Fibroblast of villous mesenchyme (primary cell): ENCODE measurements around the gene ZNF836. TPM values are rescaled to one million over a fixed set of nuclear protein-coding genes. Genes with fewer than 3 reads are reported as not detected.

Experiments
- DNase-seq: peaks from one replicate; pipeline ENCODE4 v3.0.0-alpha.2; 2010; ENCODE audit warnings: low read depth
- H3K4me3 ChIP-seq: 2 replicates; pipeline ENCODE4 v1.5.1; 2011; ENCODE audit warnings: low read depth, mild to moderate bottlenecking, low read length
- total RNA-seq: library from RNA; depleted of rRNA; stranded (reverse); fragments of >200 nt; gene quantifications from 2 replicates; pipeline ENCODE4 v1.2.3, GENCODE V29; 2012
- TF ChIP-seq, protein P1 (sequence below): IDR thresholded peaks from 2 replicates; pipeline ENCODE4 v1.5.1; 2012; ENCODE audit warnings: low read depth, mild to moderate bottlenecking, low read length; ENCODE audit not compliant: insufficient read depth

Gene ZNF836
- total RNA-seq, 1 donor, result 11.7 TPM

DNA sequence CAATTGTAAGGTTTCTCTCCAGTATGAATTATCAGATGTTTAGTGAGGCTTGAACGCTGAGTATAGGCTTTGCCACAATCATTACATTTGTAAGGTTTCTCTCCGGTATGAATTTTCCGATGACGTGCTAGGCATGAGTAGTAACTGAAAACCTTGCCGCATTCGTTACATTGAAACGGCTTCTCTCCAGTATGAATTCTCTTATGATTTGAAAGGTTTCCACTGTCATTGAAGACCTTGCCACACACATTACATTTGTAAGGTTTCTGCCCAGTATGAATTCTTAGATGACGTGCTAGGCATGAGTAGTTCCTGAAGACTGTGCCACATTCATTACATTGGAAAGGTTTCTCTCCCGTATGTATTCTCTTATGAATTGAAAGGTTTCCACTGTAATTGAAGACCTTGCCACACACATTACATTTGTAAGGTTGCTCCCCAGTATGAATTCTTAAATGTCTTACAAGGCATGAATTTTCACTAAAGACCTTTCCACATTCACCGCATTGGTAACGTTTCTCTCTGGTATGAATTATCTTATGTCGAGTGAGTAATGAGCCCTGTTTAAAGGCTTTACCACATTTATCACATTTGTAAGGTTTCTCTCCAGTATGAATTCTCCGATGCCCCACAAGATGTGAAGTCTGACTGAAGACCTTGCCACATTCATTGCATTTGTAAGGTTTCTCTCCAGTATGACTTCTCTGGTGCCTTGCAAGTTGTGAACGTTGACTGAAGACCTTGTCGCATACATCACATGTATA is 15.6 kb downstream of the ZNF836 start:
- no peak for DNase-seq
- TF ChIP-seq, protein P1, sequence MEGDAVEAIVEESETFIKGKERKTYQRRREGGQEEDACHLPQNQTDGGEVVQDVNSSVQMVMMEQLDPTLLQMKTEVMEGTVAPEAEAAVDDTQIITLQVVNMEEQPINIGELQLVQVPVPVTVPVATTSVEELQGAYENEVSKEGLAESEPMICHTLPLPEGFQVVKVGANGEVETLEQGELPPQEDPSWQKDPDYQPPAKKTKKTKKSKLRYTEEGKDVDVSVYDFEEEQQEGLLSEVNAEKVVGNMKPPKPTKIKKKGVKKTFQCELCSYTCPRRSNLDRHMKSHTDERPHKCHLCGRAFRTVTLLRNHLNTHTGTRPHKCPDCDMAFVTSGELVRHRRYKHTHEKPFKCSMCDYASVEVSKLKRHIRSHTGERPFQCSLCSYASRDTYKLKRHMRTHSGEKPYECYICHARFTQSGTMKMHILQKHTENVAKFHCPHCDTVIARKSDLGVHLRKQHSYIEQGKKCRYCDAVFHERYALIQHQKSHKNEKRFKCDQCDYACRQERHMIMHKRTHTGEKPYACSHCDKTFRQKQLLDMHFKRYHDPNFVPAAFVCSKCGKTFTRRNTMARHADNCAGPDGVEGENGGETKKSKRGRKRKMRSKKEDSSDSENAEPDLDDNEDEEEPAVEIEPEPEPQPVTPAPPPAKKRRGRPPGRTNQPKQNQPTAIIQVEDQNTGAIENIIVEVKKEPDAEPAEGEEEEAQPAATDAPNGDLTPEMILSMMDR, result no peak
- H3K4me3 ChIP-seq, result no peak overlapping the region

DNA sequence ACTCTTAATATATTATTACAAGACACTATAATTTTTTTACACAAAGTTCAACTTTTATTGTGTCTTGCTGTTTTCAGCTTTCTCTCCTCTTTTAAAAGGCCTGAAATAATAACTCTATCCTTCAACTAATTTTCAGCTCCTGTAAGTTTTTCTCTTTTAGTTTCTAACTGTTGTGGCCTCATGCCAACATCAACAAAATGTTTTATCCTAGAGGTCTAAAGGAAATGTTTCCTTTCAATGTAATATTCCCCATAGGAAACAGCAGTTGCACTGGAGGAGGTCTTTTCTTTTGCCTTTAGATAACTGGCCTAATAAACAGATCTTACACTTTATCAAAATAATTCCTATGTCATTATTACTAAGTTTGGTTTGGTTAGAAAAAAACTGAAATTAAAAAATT is 23.2 kb downstream of the ZNF836 start:
- TF ChIP-seq, protein P1, result no peak
- no peak overlapping the region for H3K4me3 ChIP-seq
- no peak for DNase-seq

DNA sequence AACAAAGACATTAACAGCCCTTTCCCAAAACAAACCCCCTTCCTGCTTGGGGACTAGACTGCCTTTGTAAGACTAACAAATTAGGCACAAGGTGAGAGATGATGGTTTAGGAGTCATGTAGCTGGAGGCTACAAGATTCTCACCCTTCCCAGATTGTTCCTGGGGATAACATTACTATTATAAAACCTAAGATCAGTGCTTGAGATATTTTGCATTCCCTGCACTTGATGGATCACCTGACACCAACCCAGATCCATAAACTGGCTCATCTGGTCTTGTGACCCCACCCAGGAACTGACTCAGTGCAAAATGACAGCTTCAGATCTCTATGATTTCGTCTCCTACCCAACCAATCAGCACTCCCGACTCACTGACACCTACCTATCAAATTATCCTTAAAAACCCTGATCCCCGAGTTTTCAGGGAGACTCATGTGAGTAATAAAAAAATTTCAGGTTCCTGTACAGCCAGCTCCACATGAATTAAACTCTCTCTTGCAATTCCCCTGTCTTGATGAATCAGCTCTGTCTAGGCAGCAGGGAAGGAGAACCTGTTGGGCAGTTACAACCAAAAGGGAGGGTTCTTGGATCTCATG is 29.3 kb downstream of the ZNF836 start:
- DNase-seq, result no peak
- H3K4me3 ChIP-seq, result no peak overlapping the region
- TF ChIP-seq, protein P1, result no peak

DNA sequence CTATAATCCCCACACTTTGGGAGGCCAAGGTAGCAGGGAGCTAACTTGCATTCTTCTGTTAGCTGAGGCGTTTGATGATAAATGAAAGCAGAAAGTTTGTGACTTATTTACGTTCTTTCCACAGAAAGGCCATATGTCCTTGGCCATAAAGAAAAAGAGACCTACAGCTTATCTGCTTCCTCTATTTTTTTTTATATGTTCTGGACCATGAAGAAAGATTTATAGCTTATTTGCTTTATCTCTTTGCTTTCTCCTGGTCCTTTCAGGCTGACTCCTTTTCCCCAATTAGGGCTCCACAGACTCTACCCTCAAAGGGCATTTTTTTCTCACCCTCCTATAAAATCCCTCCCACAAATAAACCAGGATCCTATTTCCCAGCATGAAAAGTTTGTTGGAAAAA is 30.2 kb downstream of the ZNF836 start:
- H3K4me3 ChIP-seq, result no peak overlapping the region
- TF ChIP-seq, protein P1, result no peak
- DNase-seq, result no peak

DNA sequence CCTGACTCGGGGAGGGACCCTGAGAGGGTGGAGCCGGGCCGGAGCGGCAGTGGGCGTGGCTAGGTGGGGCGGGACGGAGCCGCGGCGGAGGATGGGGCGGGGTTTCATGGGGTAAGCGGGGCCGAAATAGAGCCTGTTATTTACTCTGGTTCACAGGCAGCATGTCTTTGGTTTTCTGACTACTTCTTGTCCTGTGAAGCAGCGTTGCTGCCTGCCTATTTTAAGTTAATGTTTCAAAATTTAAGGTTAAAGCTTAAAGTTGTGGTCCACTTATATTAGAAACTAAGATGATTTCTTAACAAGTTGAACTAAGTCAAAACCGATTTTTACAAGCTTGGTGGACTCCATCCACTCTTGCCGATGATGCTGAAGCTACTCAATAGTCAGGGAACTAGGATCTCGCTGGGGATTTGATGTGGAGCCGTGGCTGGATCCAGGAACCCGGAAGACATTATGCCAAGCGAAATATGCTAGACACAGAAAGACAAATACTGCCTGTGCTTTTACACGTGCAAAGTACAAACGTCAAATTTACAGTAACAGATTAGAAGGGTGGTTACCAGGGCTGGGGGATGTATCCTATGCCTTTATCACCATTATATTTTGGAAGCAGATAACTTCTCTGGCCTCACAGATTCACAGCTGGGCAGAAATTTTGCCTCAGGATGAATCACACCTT is 31.2 kb downstream of the ZNF836 start:
- peak overlapping the region; percentile 100 for H3K4me3 ChIP-seq
- TF ChIP-seq, protein P1, result no peak
- no peak for DNase-seq

DNA sequence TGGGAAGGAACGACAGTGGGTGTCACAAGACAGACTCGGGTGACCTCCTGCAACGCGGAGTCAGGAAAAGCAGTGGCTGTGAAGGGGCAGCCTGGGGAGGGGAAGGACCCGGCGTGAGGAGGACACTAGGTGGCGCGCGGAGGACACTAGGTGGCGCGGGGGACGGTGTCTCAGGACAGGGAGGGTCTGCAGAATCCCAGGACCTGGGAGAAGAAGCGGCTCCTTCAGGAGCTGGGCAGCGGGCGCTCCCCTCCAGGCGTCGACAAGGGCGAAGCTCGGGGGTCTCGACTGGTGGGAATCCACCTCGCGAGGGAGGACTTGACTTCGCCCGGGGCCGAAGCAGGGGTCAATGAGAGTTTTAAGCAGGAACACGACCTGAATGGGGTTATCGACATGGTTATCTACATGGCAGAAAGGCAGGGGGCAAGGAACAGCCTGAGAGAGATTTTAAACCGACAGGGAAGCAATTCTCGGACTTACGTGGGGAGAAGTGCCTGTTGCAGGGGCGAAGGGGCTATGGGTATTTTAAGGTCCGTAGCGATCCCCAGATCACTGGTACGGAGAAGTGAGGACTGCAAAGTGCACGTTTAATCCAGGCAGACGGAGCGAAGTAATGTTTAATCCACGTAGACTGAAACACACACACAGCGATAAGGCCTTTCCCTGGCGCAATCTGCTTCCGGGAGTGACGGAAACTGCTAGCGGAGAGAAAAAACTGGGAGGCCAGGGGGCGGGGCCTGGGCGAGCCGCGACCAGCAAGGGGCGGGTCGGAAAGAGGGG is 32.0 kb downstream of the ZNF836 start, which contains the start of gene ZNF616:
ZNF616 (minus strand) TSS at position 687 of the 780 bp plus-strand sequence. CDS start 9,426 bp downstream, outside the sequence.
- DNase-seq, result peak; percentile 96

More for the DNA sequence above, 32.0 kb downstream of the ZNF836 start, which contains the start of gene ZNF616:
- peak within 1 kb of the TSS; percentile 100 for H3K4me3 ChIP-seq
- TF ChIP-seq, protein P1, result peak; percentile 79
